Measurements from ENCODE around the gene OASL.
"Not testable (repeated sequence)": the region's sequence is repeated elsewhere in the genome, so short reads cannot be mapped to it uniquely, and the experiment has no call there.

The OASL gene

GRCh38 chr12:121064116-121064515 lies 25.1 kb upstream of the OASL start:
- H3K4me3 Mint-ChIP-seq: no peak overlapping the region
- no peak for DNase-seq
- H3K4me1 Mint-ChIP-seq: peaks cover 26% of the 10 kb centered on the region
- H3K27me3 Mint-ChIP-seq: no peaks in the 10 kb centered on the region
- no peaks in the 10 kb centered on the region for H3K9me3 Mint-ChIP-seq
- ATAC-seq: no peak
- no peak overlapping the region for H3K27ac Mint-ChIP-seq

- no peaks in the 10 kb centered on the region for H3K9me3 Mint-ChIP-seq
- peaks cover 26% of the 10 kb centered on the region for H3K4me1 Mint-ChIP-seq
- H3K4me3 Mint-ChIP-seq: no peak overlapping the region
- no peaks in the 10 kb centered on the region for H3K27me3 Mint-ChIP-seq
- H3K27ac Mint-ChIP-seq: peak overlapping the region in 1 of 2 donors; percentile 54
- ATAC-seq (no peak), DNase-seq (no peak)
These were observed 23.5 kb upstream of the OASL start for GRCh38 chr12:121062391-121063045.

GRCh38 chr12:121061831-121062230 lies 22.8 kb upstream of the OASL start:
- no peak for DNase-seq
- Mint-ChIP-seq H3K27me3 (no peaks in the 10 kb centered on the region), H3K4me3 (no peak overlapping the region), H3K27ac (no peak overlapping the region), H3K4me1 (peaks cover 26% of the 10 kb centered on the region), H3K9me3 (no peaks in the 10 kb centered on the region)
- ATAC-seq: no peak

- Mint-ChIP-seq H3K27ac (peak overlapping the region; percentile 98), H3K9me3 (no peaks in the 10 kb centered on the region), H3K4me1 (peaks cover 21% of the 10 kb centered on the region), H3K27me3 (no peaks in the 10 kb centered on the region), H3K4me3 (peak overlapping the region; percentile 85 to 86)
- DNase-seq (peak; percentile 50 to 69), ATAC-seq (peak; percentile 93)
These were observed 21.3 kb upstream of the OASL start for GRCh38 chr12:121060149-121061001.

GRCh38 chr12:121059031-121059898 lies 20.2 kb upstream of the OASL start:
- no peaks in the 10 kb centered on the region for H3K27me3 Mint-ChIP-seq
- no peak for DNase-seq
- H3K4me1 Mint-ChIP-seq: peaks cover 13% of the 10 kb centered on the region
- H3K27ac Mint-ChIP-seq: peak overlapping the region; percentile 98
- ATAC-seq: no peak
- peak overlapping the region in 1 of 2 donors; percentile 13 for H3K4me3 Mint-ChIP-seq
- H3K9me3 Mint-ChIP-seq: no peaks in the 10 kb centered on the region

- H3K27me3 Mint-ChIP-seq: no peaks in the 10 kb centered on the region
- H3K4me3 Mint-ChIP-seq: no peak overlapping the region
These were observed 18.7 kb upstream of the OASL start for GRCh38 chr12:121057794-121058193.

GRCh38 chr12:121053706-121054105 lies 14.7 kb upstream of the OASL start:
- ATAC-seq (no peak), DNase-seq (no peak)
- Mint-ChIP-seq H3K4me3 (no peak overlapping the region), H3K9me3 (no peaks in the 10 kb centered on the region), H3K27me3 (peaks cover 7% of the 10 kb centered on the region), H3K4me1 (no peaks in the 10 kb centered on the region), H3K27ac (no peak overlapping the region)

More at GRCh38 chr12:121057794-121058193, 18.7 kb upstream of the OASL start:
- Mint-ChIP-seq H3K27ac (no peak overlapping the region), H3K9me3 (no peaks in the 10 kb centered on the region), H3K4me1 (peaks cover 13% of the 10 kb centered on the region)
- ATAC-seq: no peak
- no peak for DNase-seq

GRCh38 chr12:121050725-121051124 lies 11.7 kb upstream of the OASL start:
- Mint-ChIP-seq H3K4me3 (no peak overlapping the region), H3K27ac (no peak overlapping the region), H3K27me3 (peaks cover 7% of the 10 kb centered on the region), H3K4me1 (peaks cover 5% of the 10 kb centered on the region), H3K9me3 (no peaks in the 10 kb centered on the region)
- no peak for DNase-seq
- no peak for ATAC-seq

- ATAC-seq (peak; percentile 55), DNase-seq (no peak)
- H3K27ac Mint-ChIP-seq: no peak overlapping the region
- H3K27me3 Mint-ChIP-seq: peaks cover 19% of the 10 kb centered on the region
- H3K4me1 Mint-ChIP-seq: peaks cover 21% of the 10 kb centered on the region
- H3K4me3 Mint-ChIP-seq: peak overlapping the region; percentile 31 to 57
- H3K9me3 Mint-ChIP-seq: no peaks in the 10 kb centered on the region
These were observed 9.4 kb upstream of the OASL start for GRCh38 chr12:121048442-121048841.

GRCh38 chr12:121047400-121047799 lies 8.4 kb upstream of the OASL start:
- H3K4me3 Mint-ChIP-seq, H3K9me3 Mint-ChIP-seq, DNase-seq, H3K27ac Mint-ChIP-seq, ATAC-seq: not testable (repeated sequence)
- Mint-ChIP-seq H3K27me3 (peaks cover 29% of the 10 kb centered on the region), H3K4me1 (peaks cover 21% of the 10 kb centered on the region)

- DNase-seq (no peak), ATAC-seq (no peak)
- peaks cover 27% of the 10 kb centered on the region for H3K27me3 Mint-ChIP-seq
These were observed 4.0 kb upstream of the OASL start for GRCh38 chr12:121043067-121043466.

GRCh38 chr12:121036810-121037326 lies 2.2 kb downstream of the OASL start:
- Mint-ChIP-seq H3K4me1 (peaks cover 76% of the 10 kb centered on the region), H3K9me3 (no peaks in the 10 kb centered on the region), H3K4me3 (peak overlapping the region; percentile 56 to 67), H3K27me3 (no peaks in the 10 kb centered on the region), H3K27ac (peak overlapping the region; percentile 23 to 71)
- DNase-seq (peak; percentile 62 to 75), ATAC-seq (peak; percentile 80)

More at GRCh38 chr12:121043067-121043466, 4.0 kb upstream of the OASL start:
- no peak overlapping the region for H3K4me3 Mint-ChIP-seq
- no peak overlapping the region for H3K27ac Mint-ChIP-seq
- peaks cover 40% of the 10 kb centered on the region for H3K4me1 Mint-ChIP-seq
- H3K9me3 Mint-ChIP-seq: no peaks in the 10 kb centered on the region

- DNase-seq (no peak), ATAC-seq (no peak)
- Mint-ChIP-seq H3K9me3 (no peaks in the 10 kb centered on the region), H3K27ac (peak overlapping the region in 1 of 2 donors; percentile 13), H3K27me3 (no peaks in the 10 kb centered on the region), H3K4me3 (peak overlapping the region; percentile 72 to 78), H3K4me1 (peaks cover 75% of the 10 kb centered on the region)
These were observed 4.3 kb downstream of the OASL start for GRCh38 chr12:121034616-121035305.

GRCh38 chr12:121033625-121034349 lies 5.3 kb downstream of the OASL start:
- H3K27ac Mint-ChIP-seq: no peak overlapping the region
- H3K9me3 Mint-ChIP-seq: no peaks in the 10 kb centered on the region
- DNase-seq (peak; percentile 62 to 80), ATAC-seq (peak; percentile 85)
- H3K27me3 Mint-ChIP-seq: no peaks in the 10 kb centered on the region
- H3K4me1 Mint-ChIP-seq: peaks cover 65% of the 10 kb centered on the region
- peak overlapping the region; percentile 72 to 78 for H3K4me3 Mint-ChIP-seq

All from stimulated activated naive CD8-positive, alpha-beta T cell treated with anti-CD3 and anti-CD28 coated beads, Interleukin-15, amount 100 ng/mL, for 72 hours (primary cell).